ENCODE results near the gene CAMTA2. TPM values are rescaled to one million over a fixed set of nuclear protein-coding genes. Genes with fewer than 3 reads are reported as not detected.
"Not testable (repeated sequence)": the region's sequence is repeated elsewhere in the genome, so short reads cannot be mapped to it uniquely, and the experiment has no call there.

CAMTA2 gene
- total RNA-seq, 1 donor = 19.2 TPM

DNA sequence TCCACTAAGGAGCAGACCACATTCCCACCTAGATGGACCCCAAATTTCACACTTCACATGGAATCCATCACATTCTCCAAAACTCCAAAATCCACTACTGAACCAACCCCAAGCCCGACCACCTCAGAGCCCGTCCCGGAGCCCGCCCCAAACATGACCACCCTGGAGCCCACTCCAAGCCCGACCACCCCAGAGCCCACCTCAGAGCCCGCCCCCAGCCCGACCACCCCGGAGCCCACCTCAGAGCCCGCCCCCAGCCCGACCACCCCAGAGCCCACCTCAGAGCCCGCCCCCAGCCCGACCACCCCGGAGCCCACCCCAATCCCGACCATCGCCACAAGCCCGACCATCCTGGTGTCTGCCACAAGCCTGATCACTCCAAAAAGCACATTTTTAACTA is 53.8 kb downstream of the CAMTA2 start:
- TF ChIP-seq, protein P1, sequence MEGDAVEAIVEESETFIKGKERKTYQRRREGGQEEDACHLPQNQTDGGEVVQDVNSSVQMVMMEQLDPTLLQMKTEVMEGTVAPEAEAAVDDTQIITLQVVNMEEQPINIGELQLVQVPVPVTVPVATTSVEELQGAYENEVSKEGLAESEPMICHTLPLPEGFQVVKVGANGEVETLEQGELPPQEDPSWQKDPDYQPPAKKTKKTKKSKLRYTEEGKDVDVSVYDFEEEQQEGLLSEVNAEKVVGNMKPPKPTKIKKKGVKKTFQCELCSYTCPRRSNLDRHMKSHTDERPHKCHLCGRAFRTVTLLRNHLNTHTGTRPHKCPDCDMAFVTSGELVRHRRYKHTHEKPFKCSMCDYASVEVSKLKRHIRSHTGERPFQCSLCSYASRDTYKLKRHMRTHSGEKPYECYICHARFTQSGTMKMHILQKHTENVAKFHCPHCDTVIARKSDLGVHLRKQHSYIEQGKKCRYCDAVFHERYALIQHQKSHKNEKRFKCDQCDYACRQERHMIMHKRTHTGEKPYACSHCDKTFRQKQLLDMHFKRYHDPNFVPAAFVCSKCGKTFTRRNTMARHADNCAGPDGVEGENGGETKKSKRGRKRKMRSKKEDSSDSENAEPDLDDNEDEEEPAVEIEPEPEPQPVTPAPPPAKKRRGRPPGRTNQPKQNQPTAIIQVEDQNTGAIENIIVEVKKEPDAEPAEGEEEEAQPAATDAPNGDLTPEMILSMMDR (IDR thresholded peaks at IDR 0.05; ENCODE audit: extremely low read depth, low read depth, low read length) = no peak
- Histone ChIP-seq H3K4me3 (ENCODE audit: insufficient read depth, low read length) (peak overlapping the region; percentile 61), H3K4me1 (ENCODE audit: insufficient read depth, low read length) (peaks cover 15% of the 10 kb centered on the region), H3K4me2 (ENCODE audit: insufficient read depth, low read length) (peak overlapping the region; percentile 77), H3K9me3 (ENCODE audit: low read depth, low read length) (no peaks in the 10 kb centered on the region), H2AFZ (ENCODE audit: low read length) (peak overlapping the region; percentile 77), H3K27ac (ENCODE audit: low read depth, low read length) (no peak overlapping the region), H4K20me1 (ENCODE audit: insufficient read depth, low read length) (peaks cover 1% of the 10 kb centered on the region), H3K27me3 (ENCODE audit: insufficient read depth, low read length) (no peaks in the 10 kb centered on the region), H3K79me2 (ENCODE audit: insufficient read depth, low read length) (peaks cover 13% of the 10 kb centered on the region), H3K36me3 (ENCODE audit: insufficient read depth, low read length) (peaks cover 26% of the 10 kb centered on the region)
- DNase-seq (ENCODE audit: insufficient read length, low spot score, missing footprints) = peak; percentile 23

- Histone ChIP-seq H4K20me1 (ENCODE audit: insufficient read depth, low read length) (no peaks in the 10 kb centered on the region), H3K27me3 (ENCODE audit: insufficient read depth, low read length) (no peaks in the 10 kb centered on the region), H3K79me2 (ENCODE audit: insufficient read depth, low read length) (peaks cover 4% of the 10 kb centered on the region), H3K4me1 (ENCODE audit: insufficient read depth, low read length) (peaks cover 12% of the 10 kb centered on the region), H3K4me3 (ENCODE audit: insufficient read depth, low read length) (no peak overlapping the region), H3K27ac (ENCODE audit: low read depth, low read length) (no peak overlapping the region), H3K36me3 (ENCODE audit: insufficient read depth, low read length) (peaks cover 18% of the 10 kb centered on the region), H3K4me2 (ENCODE audit: insufficient read depth, low read length) (no peak overlapping the region), H3K9me3 (ENCODE audit: low read depth, low read length) (no peaks in the 10 kb centered on the region), H2AFZ (ENCODE audit: low read length) (no peak overlapping the region)
- TF ChIP-seq, protein P1 (IDR thresholded peaks at IDR 0.05; ENCODE audit: extremely low read depth, low read depth, low read length) = no peak
- no peak for DNase-seq (ENCODE audit: insufficient read length, low spot score, missing footprints)
These were observed 54.7 kb downstream of the CAMTA2 start for GRCh38 chr17:4932756-4933155.

DNA sequence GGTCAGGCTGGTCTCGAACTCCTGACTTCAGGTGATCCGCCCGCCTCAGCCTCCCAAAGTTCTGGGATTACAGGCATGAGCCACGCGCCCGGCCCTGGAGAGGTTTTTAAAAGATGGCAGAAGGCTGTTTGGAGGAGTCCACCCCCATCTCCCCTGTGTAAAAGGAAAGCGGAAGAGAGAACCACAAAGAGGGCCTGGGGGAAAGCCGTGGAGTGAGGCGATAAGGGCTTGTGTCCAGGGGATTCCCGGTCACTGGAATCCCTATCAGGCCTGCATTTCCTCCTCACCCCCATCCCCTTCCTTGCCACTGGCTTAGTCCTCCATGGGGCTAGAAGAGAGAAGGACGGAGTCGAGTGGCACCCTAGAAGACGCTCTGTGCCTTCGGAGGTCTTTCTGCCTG is 55.5 kb downstream of the CAMTA2 start, which contains the start of gene GP1BA:
Gene GP1BA, plus strand, starts transcription at position 315 of the 400 bp plus-strand sequence. CDS start 328 bp downstream, outside the sequence.
- Histone ChIP-seq H3K36me3 (ENCODE audit: insufficient read depth, low read length) (peaks cover 11% of the 10 kb centered on the region), H3K27ac (ENCODE audit: low read depth, low read length) (no peak within 1 kb of the TSS), H4K20me1 (ENCODE audit: insufficient read depth, low read length) (no peaks in the 10 kb centered on the region), H3K27me3 (ENCODE audit: insufficient read depth, low read length) (no peaks in the 10 kb centered on the region), H3K4me1 (ENCODE audit: insufficient read depth, low read length) (peaks cover 12% of the 10 kb centered on the region), H2AFZ (ENCODE audit: low read length) (no peak within 1 kb of the TSS), H3K9me3 (ENCODE audit: low read depth, low read length) (no peaks in the 10 kb centered on the region), H3K79me2 (ENCODE audit: insufficient read depth, low read length) (peaks cover 3% of the 10 kb centered on the region), H3K4me3 (ENCODE audit: insufficient read depth, low read length) (no peak within 1 kb of the TSS), H3K4me2 (ENCODE audit: insufficient read depth, low read length) (no peak within 1 kb of the TSS)
- TF ChIP-seq, protein P1 (IDR thresholded peaks at IDR 0.05; ENCODE audit: extremely low read depth, low read depth, low read length) = no peak
- peak; percentile 44 for DNase-seq (ENCODE audit: insufficient read length, low spot score, missing footprints)

- DNase-seq (ENCODE audit: insufficient read length, low spot score, missing footprints) = no peak
- H3K9me3 ChIP-seq (ENCODE audit: low read depth, low read length) = no peaks in the 10 kb centered on the region
- TF ChIP-seq, protein P1 (IDR thresholded peaks at IDR 0.05; ENCODE audit: extremely low read depth, low read depth, low read length) = no peak
These were observed 58.6 kb downstream of the CAMTA2 start for GRCh38 chr17:4928881-4929280.

DNA sequence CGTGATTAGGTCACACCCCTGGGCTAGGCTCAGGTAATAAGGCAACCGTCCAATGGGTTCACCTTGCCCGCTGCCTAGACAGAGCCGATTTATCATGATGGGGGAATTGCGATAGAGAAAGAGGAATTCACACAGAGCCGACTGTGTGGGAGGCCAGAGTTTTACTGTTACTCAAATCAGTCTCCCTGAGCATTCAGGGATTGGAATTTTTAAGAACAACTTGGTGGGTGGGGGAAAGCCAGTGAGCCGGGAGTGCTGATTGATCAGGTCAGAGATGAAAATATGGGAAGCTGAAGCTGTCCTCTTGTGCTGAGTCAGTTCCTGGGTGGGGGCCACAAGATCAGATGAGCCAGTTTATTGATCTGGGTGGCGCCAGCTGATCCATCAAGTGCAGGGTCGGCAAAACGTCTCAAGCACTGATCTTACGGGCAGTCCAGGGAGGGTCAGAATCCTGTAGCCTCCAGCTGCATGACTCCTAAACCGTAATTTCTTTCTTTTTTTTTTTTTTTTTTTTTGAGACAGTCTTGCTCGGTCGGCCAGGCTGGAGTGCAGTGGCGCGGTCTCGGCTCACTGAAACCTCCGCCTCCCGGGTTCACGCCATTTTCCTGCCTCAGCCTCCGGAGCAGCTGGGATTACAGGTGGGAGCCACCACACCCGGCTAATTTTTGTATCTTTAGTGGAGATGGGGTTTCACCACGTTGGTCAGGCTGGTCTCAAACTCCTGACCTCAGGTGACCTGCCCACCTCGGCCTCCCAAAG is 60.7 kb downstream of the CAMTA2 start:
- H3K27ac ChIP-seq (ENCODE audit: low read depth, low read length); H4K20me1 ChIP-seq (ENCODE audit: insufficient read depth, low read length); H3K4me3 ChIP-seq (ENCODE audit: insufficient read depth, low read length); H3K36me3 ChIP-seq (ENCODE audit: insufficient read depth, low read length); H2AFZ ChIP-seq (ENCODE audit: low read length); H3K27me3 ChIP-seq (ENCODE audit: insufficient read depth, low read length); H3K9me3 ChIP-seq (ENCODE audit: low read depth, low read length); H3K79me2 ChIP-seq (ENCODE audit: insufficient read depth, low read length); H3K4me1 ChIP-seq (ENCODE audit: insufficient read depth, low read length); DNase-seq (ENCODE audit: insufficient read length, low spot score, missing footprints); H3K4me2 ChIP-seq (ENCODE audit: insufficient read depth, low read length): not testable (repeated sequence)

More at GRCh38 chr17:4928881-4929280, 58.6 kb downstream of the CAMTA2 start:
- Histone ChIP-seq H3K36me3 (ENCODE audit: insufficient read depth, low read length) (peaks cover 4% of the 10 kb centered on the region), H3K27me3 (ENCODE audit: insufficient read depth, low read length) (no peaks in the 10 kb centered on the region), H4K20me1 (ENCODE audit: insufficient read depth, low read length) (no peaks in the 10 kb centered on the region), H2AFZ (ENCODE audit: low read length) (no peak overlapping the region), H3K79me2 (ENCODE audit: insufficient read depth, low read length) (peaks cover 3% of the 10 kb centered on the region), H3K4me3 (ENCODE audit: insufficient read depth, low read length) (no peak overlapping the region), H3K27ac (ENCODE audit: low read depth, low read length) (no peak overlapping the region), H3K4me2 (ENCODE audit: insufficient read depth, low read length) (no peak overlapping the region), H3K4me1 (ENCODE audit: insufficient read depth, low read length) (peaks cover 4% of the 10 kb centered on the region)
